IPS DF 6.9 (cell line): ENCODE data around the gene GNAS-AS1.
"Not testable (repeated sequence)": the region's sequence is repeated elsewhere in the genome, so short reads cannot be mapped to it uniquely, and the experiment has no call there.

Experiments used
- DNase-seq: peaks from one replicate; pipeline ENCODE4 v3.0.0-alpha.2; 2013; ENCODE audit warnings: low read depth, low spot score
- H3K27ac ChIP-seq: one replicate; pipeline ENCODE4 v1.5.1; 2013; ENCODE audit warnings: low read length, control low read depth
- H3K27me3 ChIP-seq: 2 replicates; pipeline ENCODE4 v1.6.1; 2013; ENCODE audit warnings: mild to moderate bottlenecking, low read length; ENCODE audit not compliant: control insufficient read depth, insufficient read depth
- H3K36me3 ChIP-seq: 2 replicates; pipeline ENCODE4 v1.6.1; 2013; ENCODE audit warnings: low read length; ENCODE audit not compliant: control insufficient read depth, insufficient read depth
- H3K4me1 ChIP-seq: 2 replicates; pipeline ENCODE4 v1.6.1; 2013; ENCODE audit warnings: low read length; ENCODE audit not compliant: control insufficient read depth, insufficient read depth
- H3K4me3 ChIP-seq: 2 replicates; pipeline ENCODE4 v1.5.1; 2013; ENCODE audit warnings: mild to moderate bottlenecking, low read length
- H3K9me3 ChIP-seq: 2 replicates; pipeline ENCODE4 v1.6.1; 2013; ENCODE audit warnings: low read length, inconsistent platforms; ENCODE audit not compliant: control insufficient read depth, insufficient read depth
- WGBS: extraction: QIAGEN DNeasy Blood & Tissue Kit; methylation state at CpG from one replicate; pipeline ENCODE4 v1.1.7; 2013; ENCODE audit warnings: mixed read lengths, missing lambda C conversion rate; ENCODE audit not compliant: insufficient read length, insufficient coverage; 5-methylcytosine and 5-hydroxymethylcytosine counted together

Gene GNAS-AS1

DNA sequence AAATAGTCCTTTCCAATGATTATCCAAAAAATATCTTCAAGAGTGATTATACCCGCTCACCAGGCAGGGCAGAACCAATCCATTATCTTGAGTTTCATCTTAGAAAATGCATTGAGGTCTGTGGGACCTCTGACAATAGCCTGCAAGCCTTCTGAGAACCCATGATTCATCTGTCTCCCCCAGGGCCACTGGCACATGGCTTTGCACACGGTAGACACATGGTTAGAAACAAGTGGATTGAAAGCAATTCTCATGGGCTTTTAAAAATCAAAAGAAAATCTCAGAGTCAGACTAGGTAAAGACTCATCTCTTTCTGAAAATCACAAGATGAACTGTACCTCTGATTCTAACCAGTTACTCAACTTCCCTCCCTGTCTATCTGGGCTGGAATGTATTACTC, 15.5 kb downstream of the GNAS-AS1 start:
- no peaks in the 10 kb centered on the region for H3K9me3 ChIP-seq
- WGBS = no CpG with 5 or more reads among the region's 2 CpGs
- peaks cover 8% of the 10 kb centered on the region for H3K36me3 ChIP-seq
- H3K27ac ChIP-seq = no peak overlapping the region
- H3K4me1 ChIP-seq = 0 out of 2 replicates have a peak, but pooled peaks cover 2% of the 10 kb centered on the region
- H3K4me3 ChIP-seq = no peak overlapping the region
- peaks cover 1% of the 10 kb centered on the region; the same call in 1 of the 2 replicates for H3K27me3 ChIP-seq
- DNase-seq = no peak

DNA sequence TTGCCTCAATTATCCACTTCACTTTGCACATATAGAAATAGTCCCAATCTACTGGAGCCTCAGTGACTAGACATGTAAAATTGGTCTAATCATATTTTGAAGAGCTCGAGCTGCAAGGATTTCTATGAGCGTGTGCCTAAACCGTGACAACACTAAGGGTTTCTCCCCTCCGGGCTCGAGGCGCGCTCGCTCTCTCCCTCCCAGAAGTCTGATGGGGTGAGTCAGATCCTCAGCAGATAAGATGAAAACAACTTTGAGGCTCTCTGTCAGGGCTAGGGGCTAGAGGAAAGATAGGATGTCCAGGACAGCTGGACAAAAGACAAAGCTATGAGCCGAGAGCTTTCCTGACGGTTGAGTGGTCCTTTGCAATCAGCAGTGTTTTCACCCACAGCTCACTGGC, 16.8 kb downstream of the GNAS-AS1 start:
- no peaks in the 10 kb centered on the region for H3K9me3 ChIP-seq
- no peaks in the 10 kb centered on the region for H3K27me3 ChIP-seq
- no peak for DNase-seq
- H3K36me3 ChIP-seq = 0 out of 2 replicates have a peak, but pooled peaks cover 4% of the 10 kb centered on the region
- H3K4me3 ChIP-seq = no peak overlapping the region
- WGBS = no CpG with 5 or more reads among the region's 10 CpGs
- H3K4me1 ChIP-seq = no peaks in the 10 kb centered on the region
- H3K27ac ChIP-seq = no peak overlapping the region

DNA sequence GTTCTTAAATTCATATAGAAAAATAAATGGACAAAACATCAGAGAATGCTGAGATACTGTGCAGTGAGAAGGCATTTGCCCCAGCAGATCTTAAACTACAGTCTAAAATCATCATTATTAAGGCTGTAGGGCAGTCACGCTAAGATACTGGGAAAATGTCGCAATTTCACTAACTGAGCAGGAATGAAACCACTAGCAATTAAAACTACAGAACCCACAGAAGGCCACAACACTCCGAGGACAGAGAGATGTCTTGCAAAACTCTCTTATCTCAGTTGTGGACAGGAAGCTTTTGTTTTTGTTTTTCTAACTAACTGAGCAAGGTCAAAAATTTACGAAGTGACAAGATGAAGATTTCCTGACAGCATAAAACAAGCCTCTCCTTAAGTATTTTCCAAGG, 18.2 kb downstream of the GNAS-AS1 start:
- Histone ChIP-seq H3K9me3 (no peaks in the 10 kb centered on the region), H3K27me3 (no peaks in the 10 kb centered on the region), H3K27ac (no peak overlapping the region), H3K4me1 (no peaks in the 10 kb centered on the region), H3K36me3 (0 out of 2 replicates have a peak, but pooled peaks cover 4% of the 10 kb centered on the region), H3K4me3 (no peak overlapping the region)
- DNase-seq = no peak
- WGBS = no CpG with 5 or more reads among the region's 4 CpGs

DNA sequence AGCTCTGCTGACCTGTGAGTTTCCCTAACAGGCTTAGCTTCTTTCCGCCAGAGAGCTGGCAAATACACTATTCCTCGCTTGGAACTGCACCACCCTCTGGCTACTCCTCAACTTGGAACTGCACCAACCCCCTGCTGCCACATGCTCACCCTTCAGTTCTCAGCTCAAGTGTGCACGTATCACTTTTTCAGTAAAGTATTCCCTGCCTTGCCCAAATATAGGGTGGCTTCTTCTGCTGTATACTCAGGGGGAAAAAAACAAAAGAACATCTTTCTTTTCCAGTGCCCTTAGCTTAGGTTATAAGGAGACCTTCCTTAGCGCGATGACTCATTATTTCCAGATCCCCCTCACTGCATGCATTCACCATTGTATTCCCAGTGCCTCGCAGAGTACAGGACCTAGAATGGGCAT, 21.2 kb downstream of the GNAS-AS1 start:
- no peak for DNase-seq
- Histone ChIP-seq H3K27ac (no peak overlapping the region), H3K9me3 (no peaks in the 10 kb centered on the region), H3K4me3 (no peak overlapping the region), H3K4me1 (no peaks in the 10 kb centered on the region), H3K36me3 (peaks cover 9% of the 10 kb centered on the region; the same call in 1 of the 2 replicates), H3K27me3 (no peaks in the 10 kb centered on the region)
- no CpG with 5 or more reads among the region's 6 CpGs for WGBS

DNA sequence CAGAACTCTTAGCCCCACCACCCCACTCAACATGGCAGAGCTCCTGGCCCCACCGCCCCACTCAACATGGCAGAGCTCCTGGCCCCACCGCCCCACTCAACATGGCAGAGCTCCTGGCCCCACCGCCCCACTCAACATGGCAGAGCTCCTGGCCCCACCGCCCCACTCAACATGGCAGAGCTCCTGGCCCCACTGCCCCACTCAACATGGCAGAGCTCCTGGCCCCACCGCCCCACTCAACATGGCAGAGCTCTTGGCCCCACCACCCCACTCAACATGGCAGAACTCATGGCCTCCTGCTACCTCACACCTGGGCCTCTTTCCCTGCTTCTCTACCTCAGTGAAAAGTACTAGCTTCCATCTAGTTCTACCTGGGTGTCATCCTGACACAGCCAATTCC, 21.9 kb downstream of the GNAS-AS1 start:
- not testable (repeated sequence) for H3K36me3 ChIP-seq, H3K4me1 ChIP-seq, H3K27me3 ChIP-seq, DNase-seq, H3K27ac ChIP-seq, H3K4me3 ChIP-seq, H3K9me3 ChIP-seq
- WGBS = no CpG with 5 or more reads among the region's 5 CpGs

DNA sequence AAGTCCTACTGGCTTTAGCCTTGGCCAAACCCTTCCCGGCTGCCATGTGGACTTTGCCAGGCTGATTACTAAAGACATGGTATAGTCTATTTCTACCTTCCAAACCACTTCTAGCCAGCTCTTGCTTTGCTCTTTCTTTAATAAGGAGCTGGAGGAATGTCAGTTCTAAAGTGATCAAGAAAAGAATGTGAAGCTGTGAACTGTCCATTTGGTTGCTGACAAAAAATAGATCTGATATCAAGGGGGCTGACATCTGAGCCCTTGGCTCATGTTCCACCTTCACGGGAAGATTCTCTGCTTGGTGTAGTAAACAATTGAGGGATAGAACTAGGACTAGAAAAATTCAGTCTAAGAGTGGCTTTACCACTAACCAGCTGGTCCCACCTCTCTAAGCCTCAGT, 22.6 kb downstream of the GNAS-AS1 start:
- no peaks in the 10 kb centered on the region for H3K27me3 ChIP-seq
- DNase-seq = no peak
- no peak overlapping the region for H3K27ac ChIP-seq
- peaks cover 5% of the 10 kb centered on the region; the same call in 1 of the 2 replicates for H3K36me3 ChIP-seq
- H3K4me1 ChIP-seq = no peaks in the 10 kb centered on the region
- WGBS = no CpG with 5 or more reads among the region's 2 CpGs
- H3K9me3 ChIP-seq = no peaks in the 10 kb centered on the region
- H3K4me3 ChIP-seq = no peak overlapping the region

DNA sequence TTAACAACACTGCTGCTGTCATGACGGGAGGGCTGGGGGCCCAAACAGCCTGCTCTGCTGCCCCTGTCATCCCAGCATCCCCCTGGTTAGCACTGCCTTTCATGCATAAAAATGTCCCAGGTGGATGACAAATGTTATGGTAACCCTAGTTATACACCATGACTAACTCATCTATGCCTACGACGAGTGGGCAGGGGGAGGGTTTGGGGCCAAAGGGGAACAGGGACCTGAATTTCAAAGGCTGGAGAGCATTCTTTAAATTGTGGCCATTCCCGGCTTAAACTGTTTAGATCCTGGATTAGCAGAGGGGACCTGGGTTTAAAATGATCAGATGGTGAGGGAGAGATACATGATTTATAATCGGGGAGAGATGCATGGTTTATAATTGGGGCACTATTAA, 24.4 kb downstream of the GNAS-AS1 start:
- no peak overlapping the region for H3K27ac ChIP-seq
- no CpG with 5 or more reads among the region's 5 CpGs for WGBS
- no peak for DNase-seq
- no peaks in the 10 kb centered on the region for H3K4me1 ChIP-seq
- peaks cover 5% of the 10 kb centered on the region; the same call in 1 of the 2 replicates for H3K36me3 ChIP-seq
- no peaks in the 10 kb centered on the region for H3K9me3 ChIP-seq
- no peaks in the 10 kb centered on the region for H3K27me3 ChIP-seq
- H3K4me3 ChIP-seq = no peak overlapping the region

DNA sequence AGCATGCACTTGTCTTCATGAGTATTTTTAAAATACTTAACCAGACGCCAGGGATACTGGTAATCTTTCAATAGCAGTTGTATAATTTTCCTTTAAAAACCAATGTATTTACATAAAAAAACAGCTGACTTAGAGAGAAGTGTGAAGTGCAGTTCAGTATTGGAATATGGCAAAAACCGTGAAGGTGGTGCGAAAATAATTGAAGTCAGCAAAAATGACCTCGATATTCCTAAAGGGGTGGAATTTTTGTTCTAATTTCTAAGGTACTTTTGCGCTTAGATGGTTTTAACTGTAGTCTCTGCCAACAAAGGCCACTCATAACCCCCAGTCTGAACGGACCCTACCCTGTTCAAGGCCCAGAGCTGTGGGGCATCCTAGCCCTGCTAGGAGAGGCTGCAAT, 25.3 kb downstream of the GNAS-AS1 start:
- H3K9me3 ChIP-seq = no peaks in the 10 kb centered on the region
- no peaks in the 10 kb centered on the region for H3K27me3 ChIP-seq
- no peak for DNase-seq
- no peaks in the 10 kb centered on the region for H3K4me1 ChIP-seq
- WGBS = no CpG with 5 or more reads among the region's 6 CpGs
- no peak overlapping the region for H3K27ac ChIP-seq
- no peak overlapping the region for H3K4me3 ChIP-seq
- peaks cover 8% of the 10 kb centered on the region; the same call in 1 of the 2 replicates for H3K36me3 ChIP-seq

DNA sequence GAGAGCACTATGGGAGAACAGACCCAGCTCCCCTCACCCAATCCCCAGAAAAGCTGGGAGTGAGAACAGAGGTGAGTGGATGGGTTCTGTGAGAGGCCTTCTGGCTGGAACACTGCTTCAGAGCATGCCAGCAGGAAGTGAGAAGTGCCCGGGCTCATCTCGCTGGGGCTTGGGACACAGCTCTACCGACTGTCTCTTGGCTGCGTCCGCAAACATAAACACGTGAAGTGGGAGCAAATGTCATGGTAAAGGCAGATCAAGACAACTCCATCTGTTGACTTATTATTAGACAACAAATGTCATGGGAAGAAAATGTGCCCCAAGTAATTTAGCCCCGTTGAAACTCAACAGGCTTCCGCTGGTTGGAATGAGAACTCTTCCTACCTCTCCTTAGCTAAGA, 25.9 kb downstream of the GNAS-AS1 start:
- H3K4me3 ChIP-seq = no peak overlapping the region
- DNase-seq = no peak
- no CpG with 5 or more reads among the region's 8 CpGs for WGBS
- H3K27me3 ChIP-seq = no peaks in the 10 kb centered on the region
- no peak overlapping the region for H3K27ac ChIP-seq
- H3K4me1 ChIP-seq = no peaks in the 10 kb centered on the region
- no peaks in the 10 kb centered on the region for H3K9me3 ChIP-seq
- H3K36me3 ChIP-seq = peaks cover 8% of the 10 kb centered on the region; the same call in 1 of the 2 replicates

DNA sequence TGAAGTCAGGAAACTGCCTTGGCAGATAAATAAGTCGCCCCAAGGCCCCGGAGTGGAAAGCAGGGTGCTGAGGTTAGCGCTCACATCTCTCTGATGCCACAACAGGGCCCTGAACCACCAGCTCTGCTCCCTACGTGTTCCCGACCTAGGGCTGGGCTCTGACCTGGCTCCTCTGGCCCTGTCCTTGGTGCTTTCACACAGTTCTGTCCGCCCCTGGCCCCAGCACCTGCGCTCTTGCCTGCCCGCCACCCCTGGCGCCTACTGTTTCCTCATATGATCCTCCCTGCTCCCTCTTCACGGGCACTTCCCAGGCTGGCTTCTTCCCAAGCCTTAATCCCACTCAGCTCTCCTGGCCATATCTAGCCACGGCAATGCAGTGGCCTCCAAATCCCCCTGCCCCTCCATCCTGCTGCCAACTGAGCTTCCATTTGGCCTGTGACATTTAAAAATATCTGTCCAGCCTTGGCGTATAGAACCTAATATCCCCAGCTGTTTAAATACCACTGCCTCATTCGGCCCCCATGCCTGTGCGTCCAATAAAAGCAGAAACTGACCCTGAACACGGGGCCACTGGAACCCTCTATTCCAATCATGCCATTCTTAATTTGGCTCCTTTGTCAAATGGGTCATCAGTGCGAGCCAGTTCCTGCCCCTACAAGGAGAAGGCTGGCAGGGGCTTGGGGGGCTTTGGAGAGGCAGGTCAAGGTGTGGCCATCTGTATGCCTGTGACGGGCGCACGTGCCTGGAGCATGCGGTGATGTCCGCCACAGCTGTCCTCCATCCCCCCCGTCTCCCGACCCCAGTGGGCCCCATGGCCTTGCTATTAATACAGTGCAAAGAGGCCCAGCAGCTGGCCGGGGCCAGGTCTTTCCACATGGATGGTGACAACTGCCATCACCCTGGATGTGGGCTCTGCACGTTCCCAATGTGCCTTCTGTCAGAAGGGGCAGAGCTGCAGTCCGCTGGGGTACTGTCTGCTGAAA, 27.7 kb downstream of the GNAS-AS1 start:
- no peaks in the 10 kb centered on the region for H3K9me3 ChIP-seq
- no peaks in the 10 kb centered on the region for H3K27me3 ChIP-seq
- no peak for DNase-seq
- H3K4me3 ChIP-seq = no peak overlapping the region
- no peak overlapping the region for H3K27ac ChIP-seq
- no CpG with 5 or more reads among the region's 26 CpGs for WGBS
- peaks cover 10% of the 10 kb centered on the region; the same call in 1 of the 2 replicates for H3K36me3 ChIP-seq
- no peaks in the 10 kb centered on the region for H3K4me1 ChIP-seq
